ENCODE results near the gene BST2. TPM values are rescaled to one million over a fixed set of nuclear protein-coding genes. Genes with fewer than 3 reads are reported as not detected.
"Not testable (repeated sequence)": the region's sequence is repeated elsewhere in the genome, so short reads cannot be mapped to it uniquely, and the experiment has no call there.

BST2 gene
- total and polyA plus RNA-seq, 2 donors from 2014 or later, result 89.6 to 250 TPM

GRCh38 chr19:17370026-17370587, 35.3 kb downstream of the BST2 start:
- intact Hi-C loops (cut with DNase I), result no loop called here

DNA sequence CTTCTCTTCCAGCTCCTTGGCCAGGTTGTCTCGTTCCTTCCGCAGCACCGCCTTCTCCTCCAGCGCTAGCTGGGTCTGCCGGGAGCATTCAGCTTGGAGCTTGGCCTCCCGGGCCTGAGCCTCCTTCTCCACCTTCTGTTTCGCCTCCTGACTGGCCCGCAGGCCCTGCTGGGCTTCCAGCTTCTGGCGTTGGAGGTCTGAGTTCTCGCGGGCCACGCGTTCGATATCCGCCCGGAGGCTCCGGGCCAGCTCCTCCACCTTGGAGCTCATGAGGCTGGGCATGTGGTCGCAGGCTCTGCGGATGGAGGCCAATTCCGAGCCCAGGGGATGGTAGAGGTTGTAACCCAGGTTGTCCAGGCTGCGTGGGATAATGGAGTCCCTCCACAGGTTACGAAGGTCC, 40.1 kb downstream of the BST2 start:
- Histone ChIP-seq H3K9ac (ENCODE audit: low read length in 3 of 3) (no peak overlapping the region), H3K27ac (ENCODE audit: low read depth in 2 of 2, low read length in 2 of 2) (no peak overlapping the region), H3K27me3 (ENCODE audit: control insufficient read depth, insufficient read depth, low read length) (no peaks in the 10 kb centered on the region), H3K36me3 (ENCODE audit: control insufficient read depth in 2 of 3, insufficient read depth in 3 of 3, low read length in 3 of 3) (no peaks in the 10 kb centered on the region), H3K9me3 (ENCODE audit: control insufficient read depth in 2 of 3, insufficient read depth in 1 of 3, low read length in 3 of 3) (no peaks in the 10 kb centered on the region), H3K4me1 (ENCODE audit: control insufficient read depth in 2 of 3, insufficient read depth in 2 of 3, low read depth in 1 of 3, low read length in 3 of 3) (no peaks in the 10 kb centered on the region), H3K4me3 (ENCODE audit: low read length in 3 of 3) (no peak overlapping the region)
- DNase-seq, result no peak
- TF ChIP-seq, protein P1, sequence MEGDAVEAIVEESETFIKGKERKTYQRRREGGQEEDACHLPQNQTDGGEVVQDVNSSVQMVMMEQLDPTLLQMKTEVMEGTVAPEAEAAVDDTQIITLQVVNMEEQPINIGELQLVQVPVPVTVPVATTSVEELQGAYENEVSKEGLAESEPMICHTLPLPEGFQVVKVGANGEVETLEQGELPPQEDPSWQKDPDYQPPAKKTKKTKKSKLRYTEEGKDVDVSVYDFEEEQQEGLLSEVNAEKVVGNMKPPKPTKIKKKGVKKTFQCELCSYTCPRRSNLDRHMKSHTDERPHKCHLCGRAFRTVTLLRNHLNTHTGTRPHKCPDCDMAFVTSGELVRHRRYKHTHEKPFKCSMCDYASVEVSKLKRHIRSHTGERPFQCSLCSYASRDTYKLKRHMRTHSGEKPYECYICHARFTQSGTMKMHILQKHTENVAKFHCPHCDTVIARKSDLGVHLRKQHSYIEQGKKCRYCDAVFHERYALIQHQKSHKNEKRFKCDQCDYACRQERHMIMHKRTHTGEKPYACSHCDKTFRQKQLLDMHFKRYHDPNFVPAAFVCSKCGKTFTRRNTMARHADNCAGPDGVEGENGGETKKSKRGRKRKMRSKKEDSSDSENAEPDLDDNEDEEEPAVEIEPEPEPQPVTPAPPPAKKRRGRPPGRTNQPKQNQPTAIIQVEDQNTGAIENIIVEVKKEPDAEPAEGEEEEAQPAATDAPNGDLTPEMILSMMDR (IDR thresholded peaks at IDR 0.05; ENCODE audit: borderline replicate concordance, extremely low read depth, insufficient read depth), result no peak
- no peak for FAIRE-seq
- intact Hi-C loops (cut with DNase I), result no loop called here

More at GRCh38 chr19:17370026-17370587, 35.3 kb downstream of the BST2 start:
- TF ChIP-seq, protein P1 (IDR thresholded peaks at IDR 0.05; ENCODE audit: borderline replicate concordance, extremely low read depth, insufficient read depth), result no peak
- Histone ChIP-seq H3K4me1 (ENCODE audit: control insufficient read depth in 2 of 3, insufficient read depth in 2 of 3, low read depth in 1 of 3, low read length in 3 of 3) (no peaks in the 10 kb centered on the region), H3K9ac (ENCODE audit: low read length in 3 of 3) (no peak overlapping the region), H3K9me3 (ENCODE audit: control insufficient read depth in 2 of 3, insufficient read depth in 1 of 3, low read length in 3 of 3) (no peaks in the 10 kb centered on the region), H3K27ac (ENCODE audit: low read depth in 2 of 2, low read length in 2 of 2) (no peak overlapping the region), H3K27me3 (ENCODE audit: control insufficient read depth, insufficient read depth, low read length) (no peaks in the 10 kb centered on the region), H3K4me3 (ENCODE audit: low read length in 3 of 3) (no peak overlapping the region), H3K36me3 (ENCODE audit: control insufficient read depth in 2 of 3, insufficient read depth in 3 of 3, low read length in 3 of 3) (no peaks in the 10 kb centered on the region)
- no peak for DNase-seq
- no peak for FAIRE-seq

- H3K9me3 ChIP-seq (ENCODE audit: control insufficient read depth in 2 of 3, insufficient read depth in 1 of 3, low read length in 3 of 3); H3K27ac ChIP-seq (ENCODE audit: low read depth in 2 of 2, low read length in 2 of 2); H3K27me3 ChIP-seq (ENCODE audit: control insufficient read depth, insufficient read depth, low read length); H3K4me3 ChIP-seq (ENCODE audit: low read length in 3 of 3); DNase-seq; H3K36me3 ChIP-seq (ENCODE audit: control insufficient read depth in 2 of 3, insufficient read depth in 3 of 3, low read length in 3 of 3); H3K9ac ChIP-seq (ENCODE audit: low read length in 3 of 3); H3K4me1 ChIP-seq (ENCODE audit: control insufficient read depth in 2 of 3, insufficient read depth in 2 of 3, low read depth in 1 of 3, low read length in 3 of 3); FAIRE-seq; intact Hi-C loops (cut with DNase I): not testable (repeated sequence)
Observed at GRCh38 chr19:17363852-17364605, 41.4 kb downstream of the BST2 start.

DNA sequence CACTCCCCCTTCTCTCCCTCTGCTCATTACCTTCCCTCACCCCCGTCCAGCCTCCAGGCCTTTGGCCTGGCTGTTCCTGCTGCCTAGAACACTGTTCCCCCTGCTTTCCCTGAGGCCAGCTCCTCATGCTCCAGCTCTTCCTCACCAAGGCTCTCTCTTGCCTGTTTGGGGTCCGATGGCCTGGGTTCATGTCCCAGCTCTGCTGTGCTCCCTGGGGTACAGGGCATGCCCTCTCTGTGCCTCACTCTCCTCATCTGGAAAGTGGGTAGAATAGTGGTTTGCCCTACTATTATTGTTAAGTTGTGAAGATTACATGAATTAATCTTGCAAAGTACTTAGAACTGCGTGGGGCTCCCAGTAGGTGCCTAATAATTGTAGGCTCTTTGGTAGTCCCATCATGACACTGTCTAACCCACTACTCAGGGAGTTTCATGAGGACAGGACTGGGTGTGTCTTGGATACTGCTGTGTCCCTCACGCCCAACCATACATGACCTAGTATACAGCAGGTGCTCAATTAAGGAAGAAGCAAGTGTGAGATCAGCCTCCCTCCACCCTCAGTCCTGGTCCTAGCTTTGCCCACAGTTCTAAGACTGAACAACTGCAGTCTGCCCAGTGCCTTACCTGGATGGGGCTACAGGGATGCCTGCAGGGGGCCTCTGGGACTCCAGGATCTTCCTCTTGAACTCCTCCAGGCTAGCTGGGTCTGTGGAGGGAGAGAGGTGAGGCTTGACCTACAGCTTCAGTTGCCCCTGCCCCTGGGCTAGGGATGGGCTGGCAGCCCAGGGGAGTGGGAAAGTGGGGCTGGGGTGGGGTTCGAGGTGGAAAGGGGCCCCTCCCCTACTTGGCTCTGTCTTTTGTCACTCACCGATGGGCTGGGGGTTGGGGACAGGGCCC, 45.3 kb downstream of the BST2 start:
- TF ChIP-seq, protein P1 (IDR thresholded peaks at IDR 0.05; ENCODE audit: borderline replicate concordance, extremely low read depth, insufficient read depth), result no peak
- DNase-seq (no peak), FAIRE-seq (no peak)
- Histone ChIP-seq H3K9ac (ENCODE audit: low read length in 3 of 3) (no peak overlapping the region), H3K4me1 (ENCODE audit: control insufficient read depth in 2 of 3, insufficient read depth in 2 of 3, low read depth in 1 of 3, low read length in 3 of 3) (no peaks in the 10 kb centered on the region), H3K27me3 (ENCODE audit: control insufficient read depth, insufficient read depth, low read length) (no peaks in the 10 kb centered on the region), H3K27ac (ENCODE audit: low read depth in 2 of 2, low read length in 2 of 2) (no peak overlapping the region), H3K4me3 (ENCODE audit: low read length in 3 of 3) (no peak overlapping the region), H3K9me3 (ENCODE audit: control insufficient read depth in 2 of 3, insufficient read depth in 1 of 3, low read length in 3 of 3) (no peaks in the 10 kb centered on the region), H3K36me3 (ENCODE audit: control insufficient read depth in 2 of 3, insufficient read depth in 3 of 3, low read length in 3 of 3) (no peaks in the 10 kb centered on the region)
- intact Hi-C loops (cut with DNase I), result no loop called here
